CD4-positive, alpha-beta T cell (primary cell): ENCODE data around the gene PEAK3. TPM values are rescaled to one million over a fixed set of nuclear protein-coding genes. Genes with fewer than 3 reads are reported as not detected.

Experiments
- ATAC-seq: fragments of 200-7000 bp; cut with Tn5 transposase; one replicate; pipeline ENCODE4 v1.10.0; 2022; ENCODE audit warnings: mild to moderate bottlenecking; ENCODE audit not compliant: poor library complexity
- CTCF ChIA-PET: fragments of 350-600 bp; sonication (Branson Sonifier 250); formaldehyde crosslinking; loops from one replicate; lab custom pipeline; 2021; ENCODE audit warnings: antibody characterized with exemption, inconsistent platforms; lab: Charles Lee
- POLR2A ChIA-PET: fragments of 350-600 bp; sonication (Branson Sonifier 250); formaldehyde crosslinking; loops from one replicate; lab custom pipeline; 2021; ENCODE audit warnings: antibody characterized with exemption, inconsistent platforms; lab: Charles Lee
- DNase-seq, 14 experiments: peaks; one replicate each; pipeline ENCODE4 v3.0.0-alpha.2; 2013 to 2020; ENCODE audit warnings: mixed read lengths in 2 of 14
- H3K27ac ChIP-seq, 2 donors: one replicate each; pipeline versions ENCODE4 v1.5.1 to v1.7.0; 2013; ENCODE audit warnings: low read length in 2 of 2, low read depth in 1 of 2, mild to moderate bottlenecking in 1 of 2
- H3K27me3 ChIP-seq, 2 experiments: 1 replicate in 1 of 2; 2 replicates in 1 of 2; pipeline versions ENCODE4 v1.6.1 to v1.7.0; 2013; ENCODE audit warnings: low read length in 2 of 2, control low read depth in 1 of 2, mild to moderate bottlenecking in 1 of 2, moderate library complexity in 1 of 2; ENCODE audit not compliant: insufficient read depth in 2 of 2, control insufficient read depth in 1 of 2
- H3K36me3 ChIP-seq: one replicate; pipeline ENCODE4 v1.6.1; 2013; ENCODE audit warnings: low read length, control low read depth; ENCODE audit not compliant: insufficient read depth
- H3K4me1 ChIP-seq: one replicate; pipeline ENCODE4 v1.6.1; 2013; ENCODE audit warnings: low read length, control low read depth; ENCODE audit not compliant: insufficient read depth
- H3K4me3 ChIP-seq: one replicate; pipeline ENCODE4 v1.5.1; 2013; ENCODE audit warnings: mild to moderate bottlenecking, low read length, moderate library complexity
- H3K9me3 ChIP-seq, 2 experiments: 1 replicate in 1 of 2; 2 replicates in 1 of 2; pipeline versions ENCODE4 v1.6.1 to v1.7.0; 2013; ENCODE audit warnings: low read length in 2 of 2, mild to moderate bottlenecking in 2 of 2, control low read depth in 1 of 2, moderate library complexity in 1 of 2; ENCODE audit not compliant: control insufficient read depth in 1 of 2, insufficient read depth in 1 of 2
- H3K27ac Mint-ChIP-seq: one replicate; pipeline ENCODE4 v1.8.0; 2020; ENCODE audit warnings: mixed read lengths
- H3K27me3 Mint-ChIP-seq: one replicate; pipeline ENCODE4 v1.8.0; 2021; ENCODE audit warnings: mixed read lengths
- H3K36me3 Mint-ChIP-seq: one replicate; pipeline ENCODE4 v1.8.0; 2021; ENCODE audit warnings: low read depth, mixed read lengths
- H3K4me1 Mint-ChIP-seq: one replicate; pipeline ENCODE4 v1.8.0; 2021; ENCODE audit warnings: low read depth, mixed read lengths
- H3K4me3 Mint-ChIP-seq: one replicate; pipeline ENCODE4 v1.8.0; 2020; ENCODE audit warnings: mild to moderate bottlenecking, mixed read lengths
- H3K9me3 Mint-ChIP-seq: one replicate; pipeline ENCODE4 v1.8.0; 2020; ENCODE audit warnings: mixed read lengths
- intact Hi-C, 2 experiments: fragments of 100-400 bp; cut with DNase I in 1 of 2; cut with micrococcal nuclease in 1 of 2; formaldehyde crosslinking; loops; one replicate each; pipeline versions ENCODE4 v1.15.1 to v1.9.0; 2023 to 2025; cut with DNase I, micrococcal nuclease
- total RNA-seq, 174 experiments: library from RNA in 2 of 174; stranded (reverse) in 2 of 174; gene quantifications; one replicate each; pipeline ENCODE4 v1.2.3 and lab custom pipeline; 2021 to 2026
- TF ChIP-seq, protein P1 (sequence below): fragments of 200-600 bp; IDR thresholded peaks from one replicate; pipeline ENCODE4 v1.8.0; 2022; ENCODE audit warnings: antibody characterized with exemption, mild to moderate bottlenecking

The PEAK3 gene
- total RNA-seq, 2 experiments from 2014 or later = not detected

DNA sequence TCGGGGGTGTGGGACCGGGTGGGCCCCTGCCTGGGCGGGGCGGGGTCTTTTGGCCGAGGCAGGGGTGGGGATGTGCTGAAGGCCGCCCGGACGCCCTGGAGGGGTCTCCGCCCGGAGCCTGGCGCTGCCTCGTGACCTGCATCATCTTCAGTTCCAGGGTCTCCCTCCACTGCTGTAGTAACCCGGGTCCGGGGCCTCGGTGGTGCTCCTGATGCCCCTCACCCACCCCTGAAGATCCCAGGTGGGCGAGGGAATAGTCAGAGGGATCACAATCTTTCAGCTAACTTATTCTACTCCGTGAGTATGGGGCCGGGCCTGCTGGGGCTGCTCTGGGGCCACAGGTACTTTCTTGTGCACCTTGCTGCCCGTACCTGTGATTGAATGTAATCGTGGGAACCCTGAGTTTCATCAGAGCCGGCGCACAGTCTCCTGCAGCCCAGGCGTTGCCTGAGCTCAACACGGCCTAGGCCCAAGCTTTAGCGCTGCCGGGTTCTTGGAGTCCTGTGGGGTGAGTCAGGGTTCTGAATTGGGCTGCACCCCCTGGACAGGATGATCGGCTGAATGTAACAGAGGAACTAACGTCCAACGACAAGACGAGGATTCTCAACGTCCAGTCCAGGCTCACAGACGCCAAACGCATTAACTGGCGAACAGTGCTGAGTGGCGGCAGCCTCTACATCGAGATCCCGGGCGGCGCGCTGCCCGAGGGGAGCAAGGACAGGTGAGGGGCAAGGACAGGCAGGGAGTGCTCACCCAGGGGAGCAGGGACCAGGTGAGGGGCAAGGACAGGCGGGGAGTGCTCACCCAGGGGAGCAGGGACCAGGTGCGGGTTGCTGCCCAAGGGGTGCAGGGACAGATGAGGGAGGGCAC lies 10.5 kb downstream of the PEAK3 start:
- Histone ChIP-seq H3K4me1 (peaks cover 58% of the 10 kb centered on the region), H3K27me3 (peaks cover 0 to 6% of the 10 kb centered on the region in 2 experiments), H3K27ac (peak overlapping the region; percentile 60 to 91), H3K36me3 (peaks cover 31% of the 10 kb centered on the region), H3K9me3 (peaks cover 0 to 6% of the 10 kb centered on the region in 2 experiments), H3K4me3 (peak overlapping the region; percentile 98)
- Mint-ChIP-seq H3K36me3 (peaks cover 54% of the 10 kb centered on the region), H3K27me3 (no peaks in the 10 kb centered on the region), H3K4me1 (peaks cover 35% of the 10 kb centered on the region), H3K27ac (peak overlapping the region; percentile 97), H3K9me3 (no peaks in the 10 kb centered on the region), H3K4me3 (peak overlapping the region; percentile 96)
- ATAC-seq (no peak), DNase-seq (peak in 3 of 14 experiments; percentile 21 to 62 (median 58))
- CTCF ChIA-PET = interaction anchor here (1.1 to 2.0 kb wide), 3 partner anchors 10 to 115 kb away, joined by 3 to 5 read pairs (median 4); partner anchors contain the start of gene PLEKHJ1
- TF ChIP-seq, protein P1, sequence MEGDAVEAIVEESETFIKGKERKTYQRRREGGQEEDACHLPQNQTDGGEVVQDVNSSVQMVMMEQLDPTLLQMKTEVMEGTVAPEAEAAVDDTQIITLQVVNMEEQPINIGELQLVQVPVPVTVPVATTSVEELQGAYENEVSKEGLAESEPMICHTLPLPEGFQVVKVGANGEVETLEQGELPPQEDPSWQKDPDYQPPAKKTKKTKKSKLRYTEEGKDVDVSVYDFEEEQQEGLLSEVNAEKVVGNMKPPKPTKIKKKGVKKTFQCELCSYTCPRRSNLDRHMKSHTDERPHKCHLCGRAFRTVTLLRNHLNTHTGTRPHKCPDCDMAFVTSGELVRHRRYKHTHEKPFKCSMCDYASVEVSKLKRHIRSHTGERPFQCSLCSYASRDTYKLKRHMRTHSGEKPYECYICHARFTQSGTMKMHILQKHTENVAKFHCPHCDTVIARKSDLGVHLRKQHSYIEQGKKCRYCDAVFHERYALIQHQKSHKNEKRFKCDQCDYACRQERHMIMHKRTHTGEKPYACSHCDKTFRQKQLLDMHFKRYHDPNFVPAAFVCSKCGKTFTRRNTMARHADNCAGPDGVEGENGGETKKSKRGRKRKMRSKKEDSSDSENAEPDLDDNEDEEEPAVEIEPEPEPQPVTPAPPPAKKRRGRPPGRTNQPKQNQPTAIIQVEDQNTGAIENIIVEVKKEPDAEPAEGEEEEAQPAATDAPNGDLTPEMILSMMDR = no peak
- POLR2A ChIA-PET = interaction anchor here (0.7 to 11.5 kb wide), 8 partner anchors 15 to 61 kb away, joined by 3 to 195 read pairs (median 4); partner anchors contain the start of genes JSRP1, LSM7, PLEKHJ1 and SF3A2
- intact Hi-C loops = loop anchor here (2.0 to 10.0 kb wide), 6 partner anchors 19 to 343 kb away; partner anchors contain the start of genes LSM7 (in 1 of the 2) and SPPL2B (in 1 of the 2)

DNA sequence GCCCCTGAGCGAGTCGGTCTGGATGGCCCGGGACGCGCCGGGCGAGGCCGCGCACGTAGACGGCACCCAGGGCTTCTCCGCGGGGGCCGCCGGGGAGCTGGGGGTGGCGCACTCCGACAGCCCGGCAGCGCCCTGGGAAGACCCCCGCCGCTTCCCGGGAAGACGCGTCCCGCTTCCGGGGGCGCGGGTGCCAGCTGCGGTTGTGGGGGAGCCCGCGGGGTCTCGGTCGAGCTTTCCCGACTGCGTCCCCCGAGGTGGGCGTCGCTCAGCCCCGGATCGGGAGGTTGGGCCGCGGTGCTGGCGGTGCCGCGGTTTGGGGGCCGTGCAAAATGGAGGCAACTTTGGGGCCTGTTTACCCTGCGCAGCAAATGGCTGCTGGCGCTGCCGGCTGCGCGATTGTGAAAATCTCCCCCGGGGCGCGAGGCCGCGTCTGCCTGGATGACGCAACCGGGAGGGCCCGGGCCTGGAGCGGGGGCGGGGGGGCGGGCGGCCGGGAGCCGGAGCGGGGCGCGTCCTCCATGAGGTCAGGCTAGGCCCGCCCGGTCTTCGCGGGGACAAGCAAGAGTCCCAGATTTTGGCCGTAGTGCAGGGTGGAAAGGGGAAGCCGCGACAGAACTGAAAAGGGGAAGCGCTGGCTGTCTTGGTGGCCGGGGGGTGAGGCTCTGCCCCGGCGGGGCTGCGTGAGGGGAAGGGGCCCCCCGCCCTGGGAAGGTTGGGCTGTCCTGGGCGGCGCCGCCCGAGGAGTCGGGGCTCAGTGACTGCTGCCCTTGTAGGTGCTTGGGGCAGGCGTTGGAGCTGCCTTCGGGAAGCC lies 11.3 kb downstream of the PEAK3 start:
- Mint-ChIP-seq H3K4me1 (peaks cover 37% of the 10 kb centered on the region), H3K9me3 (no peaks in the 10 kb centered on the region), H3K27ac (peak overlapping the region; percentile 97), H3K27me3 (no peaks in the 10 kb centered on the region), H3K36me3 (peaks cover 54% of the 10 kb centered on the region), H3K4me3 (peak overlapping the region; percentile 97)
- Histone ChIP-seq H3K4me1 (peaks cover 62% of the 10 kb centered on the region), H3K9me3 (peaks cover 0 to 6% of the 10 kb centered on the region in 2 experiments), H3K4me3 (peak overlapping the region; percentile 98), H3K36me3 (peaks cover 26% of the 10 kb centered on the region), H3K27ac (peak overlapping the region; percentile 60 to 94), H3K27me3 (peaks cover 0 to 6% of the 10 kb centered on the region in 2 experiments)
- TF ChIP-seq, protein P1 = no peak
- POLR2A ChIA-PET = interaction anchor here (0.7 to 11.5 kb wide), 11 partner anchors 14 to 157 kb away, joined by 3 to 195 read pairs (median 4); partner anchors contain the start of genes AMH, JSRP1, LSM7 and PLEKHJ1
- peak in 13 of 14 experiments; percentile 46 to 89 (median 64) for DNase-seq
- intact Hi-C loops = loop anchor here in 1 of 2 experiments (2.0 to 10.0 kb wide), 3 partner anchors 57 to 344 kb away; partner anchors contain the start of genes LSM7 and SPPL2B
- peak; percentile 22 for ATAC-seq
- CTCF ChIA-PET = interaction anchor here (1.1 to 2.0 kb wide), 4 partner anchors 9 to 114 kb away, joined by 3 to 5 read pairs (median 4); partner anchors contain the start of gene PLEKHJ1

DNA sequence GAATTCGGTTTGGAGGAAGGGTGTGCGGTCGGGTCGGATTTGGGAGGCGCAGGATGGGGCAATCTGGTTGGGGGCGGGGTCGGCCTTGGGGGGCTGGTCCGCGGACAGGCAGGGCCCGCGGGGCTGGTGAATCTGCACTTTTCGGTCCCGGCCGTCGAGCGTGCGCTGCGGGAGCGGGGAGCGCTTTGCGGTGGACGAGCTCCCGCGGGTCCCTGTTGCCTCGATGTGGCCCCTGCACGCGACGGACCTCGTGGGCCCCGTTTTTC lies 11.9 kb downstream of the PEAK3 start:
- Histone ChIP-seq H3K9me3 (peaks cover 0 to 6% of the 10 kb centered on the region in 2 experiments), H3K36me3 (peaks cover 24% of the 10 kb centered on the region), H3K4me3 (peak overlapping the region; percentile 98), H3K27me3 (peaks cover 0 to 6% of the 10 kb centered on the region in 2 experiments), H3K4me1 (peaks cover 57% of the 10 kb centered on the region), H3K27ac (peak overlapping the region; percentile 50 to 94)
- Mint-ChIP-seq H3K27me3 (no peaks in the 10 kb centered on the region), H3K9me3 (no peaks in the 10 kb centered on the region), H3K4me1 (peaks cover 35% of the 10 kb centered on the region), H3K36me3 (peaks cover 52% of the 10 kb centered on the region), H3K27ac (peak overlapping the region; percentile 97), H3K4me3 (peak overlapping the region; percentile 97)
- POLR2A ChIA-PET = interaction anchor here (0.6 to 11.5 kb wide), 11 partner anchors 14 to 208 kb away, joined by 3 to 195 read pairs (median 4); partner anchors contain the start of genes AMH, JSRP1, LSM7 and PLEKHJ1
- CTCF ChIA-PET = interaction anchor here (1.3 to 2.0 kb wide), 3 partner anchors 8 to 34 kb away, joined by 3 to 5 read pairs (median 5); partner anchors contain the start of gene PLEKHJ1
- TF ChIP-seq, protein P1 = no peak
- DNase-seq (peak in 6 of 14 experiments; percentile 23 to 65 (median 46)), ATAC-seq (no peak)
- intact Hi-C loops = loop anchor here in 1 of 2 experiments (2.0 to 10.0 kb wide), 3 partner anchors 57 to 345 kb away; partner anchors contain the start of genes LSM7 and SPPL2B
